ENCODE results near the gene UPK1A.

The UPK1A gene

GRCh38 chr19:35724560-35724959 is 58.2 kb downstream of the UPK1A start:
- no peak overlapping the region for H2AFZ ChIP-seq (ENCODE audit: insufficient read depth, low read length, poor library complexity)
- no peak overlapping the region for H3K14ac ChIP-seq (ENCODE audit: low read length)
- H4K8ac ChIP-seq (ENCODE audit: low read depth, low read length): no peak overlapping the region
- H3K36me3 ChIP-seq (ENCODE audit: control insufficient read depth in 1 of 2, insufficient read depth in 2 of 2, low read length in 2 of 2): peaks cover 93 to 94% of the 10 kb centered on the region in 2 experiments
- DNase-seq: no peak
- H3K4ac ChIP-seq (ENCODE audit: low read depth, low read length): no peak overlapping the region
- H3K4me2 ChIP-seq (ENCODE audit: low read length): no peak overlapping the region
- no peaks in the 10 kb centered on the region for H3K9me3 ChIP-seq (ENCODE audit: insufficient read depth, low read depth, low read length)
- H2BK120ac ChIP-seq (ENCODE audit: insufficient read depth, low read length, poor library complexity): no peak overlapping the region
- H3K4me1 ChIP-seq (ENCODE audit: control insufficient read depth in 1 of 2, insufficient read depth in 2 of 2, low read length in 2 of 2): no peaks in the 10 kb centered on the region
- H3K4me3 ChIP-seq (ENCODE audit: low read depth, low read length): no peak overlapping the region
- H2AK5ac ChIP-seq (ENCODE audit: low read length): no peak overlapping the region
- no peak overlapping the region for H4K12ac ChIP-seq (ENCODE audit: low read depth, low read length)
- H3K79me2 ChIP-seq (ENCODE audit: control insufficient read depth, insufficient read depth, low read length, poor library complexity): no peaks in the 10 kb centered on the region
- no peak overlapping the region for H3K23ac ChIP-seq (ENCODE audit: low read length)
- no peak overlapping the region for H3K27ac ChIP-seq (ENCODE audit: low read depth, low read length)
- H3K9ac ChIP-seq (ENCODE audit: low read length): no peak overlapping the region
- no peak overlapping the region for H2BK5ac ChIP-seq (ENCODE audit: low read depth, low read length, poor library complexity)
- H3K79me1 ChIP-seq (ENCODE audit: low read length): no peaks in the 10 kb centered on the region
- H4K91ac ChIP-seq (ENCODE audit: low read depth, low read length): no peak overlapping the region
- no peak overlapping the region for H2BK12ac ChIP-seq (ENCODE audit: low read length)
- no CpG with 5 or more reads among the region's 12 CpGs for WGBS (ENCODE audit: extremely low coverage, insufficient coverage, insufficient read length)
- no peak overlapping the region for H3K18ac ChIP-seq (ENCODE audit: low read length)
- no peaks in the 10 kb centered on the region for H3K27me3 ChIP-seq (ENCODE audit: insufficient read depth, low read length)

GRCh38 chr19:35725216-35725861 is 59.0 kb downstream of the UPK1A start:
- H3K4ac ChIP-seq (ENCODE audit: low read depth, low read length): no peak overlapping the region
- no peaks in the 10 kb centered on the region for H3K4me1 ChIP-seq (ENCODE audit: control insufficient read depth in 1 of 2, insufficient read depth in 2 of 2, low read length in 2 of 2)
- H4K91ac ChIP-seq (ENCODE audit: low read depth, low read length): no peak overlapping the region
- H3K79me1 ChIP-seq (ENCODE audit: low read length): no peaks in the 10 kb centered on the region
- no peaks in the 10 kb centered on the region for H3K79me2 ChIP-seq (ENCODE audit: control insufficient read depth, insufficient read depth, low read length, poor library complexity)
- H4K8ac ChIP-seq (ENCODE audit: low read depth, low read length): no peak overlapping the region
- no peak overlapping the region for H3K4me3 ChIP-seq (ENCODE audit: low read depth, low read length)
- H3K18ac ChIP-seq (ENCODE audit: low read length): no peak overlapping the region
- H4K12ac ChIP-seq (ENCODE audit: low read depth, low read length): no peak overlapping the region
- H3K23ac ChIP-seq (ENCODE audit: low read length): no peak overlapping the region
- H2AK5ac ChIP-seq (ENCODE audit: low read length): no peak overlapping the region
- no peak overlapping the region for H3K4me2 ChIP-seq (ENCODE audit: low read length)
- no peak overlapping the region for H3K9ac ChIP-seq (ENCODE audit: low read length)
- no peak overlapping the region for H3K27ac ChIP-seq (ENCODE audit: low read depth, low read length)
- H2BK12ac ChIP-seq (ENCODE audit: low read length): no peak overlapping the region
- no peak overlapping the region for H2BK120ac ChIP-seq (ENCODE audit: insufficient read depth, low read length, poor library complexity)
- no peak overlapping the region for H2AFZ ChIP-seq (ENCODE audit: insufficient read depth, low read length, poor library complexity)
- no peaks in the 10 kb centered on the region for H3K27me3 ChIP-seq (ENCODE audit: insufficient read depth, low read length)
- H3K14ac ChIP-seq (ENCODE audit: low read length): no peak overlapping the region
- no CpG with 5 or more reads among the region's 23 CpGs for WGBS (ENCODE audit: extremely low coverage, insufficient coverage, insufficient read length)
- DNase-seq: no peak
- H2BK5ac ChIP-seq (ENCODE audit: low read depth, low read length, poor library complexity): no peak overlapping the region
- no peaks in the 10 kb centered on the region for H3K9me3 ChIP-seq (ENCODE audit: insufficient read depth, low read depth, low read length)
- H3K36me3 ChIP-seq (ENCODE audit: control insufficient read depth in 1 of 2, insufficient read depth in 2 of 2, low read length in 2 of 2): peaks cover 93 to 94% of the 10 kb centered on the region in 2 experiments

- H2AK5ac ChIP-seq (ENCODE audit: low read length): no peak overlapping the region
- no peaks in the 10 kb centered on the region for H3K79me2 ChIP-seq (ENCODE audit: control insufficient read depth, insufficient read depth, low read length, poor library complexity)
- no peak overlapping the region for H3K27ac ChIP-seq (ENCODE audit: low read depth, low read length)
- no peak overlapping the region for H4K8ac ChIP-seq (ENCODE audit: low read depth, low read length)
- H3K4me3 ChIP-seq (ENCODE audit: low read depth, low read length): no peak overlapping the region
- no peak overlapping the region for H3K18ac ChIP-seq (ENCODE audit: low read length)
- no CpG with 5 or more reads among the region's 25 CpGs for WGBS (ENCODE audit: extremely low coverage, insufficient coverage, insufficient read length)
- no peak overlapping the region for H3K4me2 ChIP-seq (ENCODE audit: low read length)
- no peak overlapping the region for H4K12ac ChIP-seq (ENCODE audit: low read depth, low read length)
- no peak overlapping the region for H2BK12ac ChIP-seq (ENCODE audit: low read length)
- no peak overlapping the region for H2BK5ac ChIP-seq (ENCODE audit: low read depth, low read length, poor library complexity)
- no peak overlapping the region for H3K9ac ChIP-seq (ENCODE audit: low read length)
- H3K79me1 ChIP-seq (ENCODE audit: low read length): no peaks in the 10 kb centered on the region
- no peak overlapping the region for H3K14ac ChIP-seq (ENCODE audit: low read length)
- H4K91ac ChIP-seq (ENCODE audit: low read depth, low read length): no peak overlapping the region
- H3K23ac ChIP-seq (ENCODE audit: low read length): no peak overlapping the region
- H2BK120ac ChIP-seq (ENCODE audit: insufficient read depth, low read length, poor library complexity): no peak overlapping the region
- DNase-seq: no peak
- no peaks in the 10 kb centered on the region for H3K4me1 ChIP-seq (ENCODE audit: control insufficient read depth in 1 of 2, insufficient read depth in 2 of 2, low read length in 2 of 2)
- no peaks in the 10 kb centered on the region for H3K9me3 ChIP-seq (ENCODE audit: insufficient read depth, low read depth, low read length)
- H3K4ac ChIP-seq (ENCODE audit: low read depth, low read length): no peak overlapping the region
- H3K27me3 ChIP-seq (ENCODE audit: insufficient read depth, low read length): no peaks in the 10 kb centered on the region
- H3K36me3 ChIP-seq (ENCODE audit: control insufficient read depth in 1 of 2, insufficient read depth in 2 of 2, low read length in 2 of 2): peaks cover 97% of the 10 kb centered on the region in 2 experiments
- H2AFZ ChIP-seq (ENCODE audit: insufficient read depth, low read length, poor library complexity): no peak overlapping the region
Measured at GRCh38 chr19:35727053-35727955, 61.0 kb downstream of the UPK1A start.

All from trophoblast cell (in vitro differentiated cells and primary cell).